Measurements from ENCODE around the gene HOXB7. TPM values are rescaled to one million over a fixed set of nuclear protein-coding genes. Genes with fewer than 3 reads are reported as not detected.

HOXB7 gene
- polyA plus RNA-seq, 4 donors = 6.0 to 53.3 (median 39.3) TPM

DNA sequence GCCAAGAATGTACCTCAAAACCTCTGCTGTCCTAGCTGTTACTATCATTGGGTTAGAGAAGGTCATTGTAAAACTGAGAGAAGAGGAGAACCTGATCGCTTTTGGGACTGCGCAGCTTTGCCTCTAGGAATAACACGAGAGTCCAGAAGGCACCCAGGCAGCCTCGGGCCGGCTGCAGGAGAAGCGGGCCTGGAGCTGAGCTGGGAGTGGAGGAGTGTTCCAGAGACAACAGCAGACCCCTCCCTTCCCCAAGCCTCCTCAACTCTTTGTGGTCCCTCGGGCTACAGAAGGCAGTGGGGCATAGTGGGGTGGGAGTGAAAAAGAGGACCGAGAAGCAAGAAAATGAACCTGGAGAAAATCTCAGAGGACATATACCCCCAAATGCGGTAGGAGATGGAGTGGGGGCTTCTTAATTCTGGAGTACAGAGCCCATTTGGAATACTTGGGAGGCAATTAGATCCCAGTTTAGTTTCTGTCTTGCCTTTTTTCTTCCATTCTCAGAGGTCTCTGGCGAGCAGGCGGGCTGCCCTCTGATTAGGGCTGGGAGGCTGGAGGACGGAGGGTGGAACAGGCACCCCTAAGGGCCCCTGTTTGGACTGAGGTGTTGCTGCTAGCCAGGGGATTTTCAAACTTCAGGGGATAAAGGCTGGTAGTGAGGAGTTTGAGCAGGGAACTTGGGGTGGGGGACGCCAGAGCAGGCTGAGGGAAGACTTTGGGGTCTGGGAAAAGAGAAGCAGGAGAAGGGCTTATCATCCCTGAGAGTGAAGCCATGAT is 52.6 kb downstream of the HOXB7 start:
- DNase-seq (ENCODE audit: low read depth in 4 of 4, low spot score in 3 of 4) = no peak

Other genes starting within 250 kb of the HOXB7 start
- 10 to 100 TPM in 3 of 4 donors, 1 to 10 TPM in 1; 1.6 to 12.7 (median 11.3) TPM for gene SKAP1, start 180.8 kb downstream of the HOXB7 start, polyA plus RNA-seq (ENCODE audit: insufficient read length in 4 of 4)
- gene HOXB1, start 80.0 kb downstream of the HOXB7 start, polyA plus RNA-seq (ENCODE audit: insufficient read length in 4 of 4) = under 1 TPM in 3 of 4 donors, not detected in 1; 0.21 to 0.75 (median 0.37) TPM
- gene HOXB2, start 65.9 kb downstream of the HOXB7 start, polyA plus RNA-seq (ENCODE audit: insufficient read length in 4 of 4) = 10 to 100 TPM; 19.5 to 61.6 (median 46.1) TPM
- 10 to 100 TPM in 2 of 4 donors, 1 to 10 TPM in 2; 3.5 to 20.3 (median 11.4) TPM for gene HOXB4, start 32.7 kb downstream of the HOXB7 start, polyA plus RNA-seq (ENCODE audit: insufficient read length in 4 of 4)
- 100 to 1,000 TPM in 3 of 4 donors, 10 to 100 TPM in 1; 70.2 to 217 (median 153) TPM for gene HOXB3, start 20.8 kb downstream of the HOXB7 start, polyA plus RNA-seq (ENCODE audit: insufficient read length in 4 of 4)
- 10 to 100 TPM; 13.7 to 51.2 (median 30.4) TPM for gene HOXB5, start 17.2 kb downstream of the HOXB7 start, polyA plus RNA-seq (ENCODE audit: insufficient read length in 4 of 4)
- gene HOXB6, start 6.0 kb downstream of the HOXB7 start, polyA plus RNA-seq (ENCODE audit: insufficient read length in 4 of 4) = 100 to 1,000 TPM in 1 of 4 donors, 10 to 100 TPM in 3; 25.6 to 153 (median 86.0) TPM
- 10 to 100 TPM in 3 of 4 donors, 1 to 10 TPM in 1; 5.1 to 61.5 (median 46.5) TPM for gene HOXB8, start 4.3 kb upstream of the HOXB7 start, polyA plus RNA-seq (ENCODE audit: insufficient read length in 4 of 4)
- 10 to 100 TPM; 13.0 to 71.8 (median 60.8) TPM for gene HOXB9, start 15.3 kb upstream of the HOXB7 start, polyA plus RNA-seq (ENCODE audit: insufficient read length in 4 of 4)
- gene PRAC1, start 111.5 kb upstream of the HOXB7 start, polyA plus RNA-seq (ENCODE audit: insufficient read length in 4 of 4) = not detected
- not detected for gene PRAC2, start 112.2 kb upstream of the HOXB7 start, polyA plus RNA-seq (ENCODE audit: insufficient read length in 4 of 4)
- gene HOXB13, start 117.7 kb upstream of the HOXB7 start, polyA plus RNA-seq (ENCODE audit: insufficient read length in 4 of 4) = not detected
- under 1 TPM in 3 of 4 donors, not detected in 1; 0.24 to 0.67 (median 0.32) TPM for gene TTLL6, start 206.2 kb upstream of the HOXB7 start, polyA plus RNA-seq (ENCODE audit: insufficient read length in 4 of 4)
- 10 to 100 TPM; 71.0 to 87.9 (median 81.8) TPM for gene CALCOCO2, start 220.0 kb upstream of the HOXB7 start, polyA plus RNA-seq (ENCODE audit: insufficient read length in 4 of 4)